Hepatocyte (in vitro differentiated cells): ENCODE results near the gene AGBL5.

Source experiments
- EZH2 ChIP-seq: fragments of 200-600 bp; sonication (generic); IDR thresholded peaks from 2 replicates; pipeline ENCODE4 v1.6.1; 2016; ENCODE audit warnings: antibody characterized with exemption, mild to moderate bottlenecking, borderline replicate concordance
- EZH2phosphoT487 ChIP-seq: fragments of 200-600 bp; sonication (generic); IDR thresholded peaks from one replicate; pipeline ENCODE4 v1.6.1; 2018; ENCODE audit warnings: antibody characterized with exemption, mild to moderate bottlenecking, low read depth, moderate library complexity; ENCODE audit not compliant: unreplicated experiment, severe bottlenecking
- TF ChIP-seq, protein P1 (sequence below): fragments of 200-600 bp; sonication (generic); IDR thresholded peaks from 2 replicates; pipeline ENCODE4 v1.5.1; 2016; ENCODE audit warnings: antibody characterized with exemption, mild to moderate bottlenecking; ENCODE audit not compliant: poor library complexity

DNA sequence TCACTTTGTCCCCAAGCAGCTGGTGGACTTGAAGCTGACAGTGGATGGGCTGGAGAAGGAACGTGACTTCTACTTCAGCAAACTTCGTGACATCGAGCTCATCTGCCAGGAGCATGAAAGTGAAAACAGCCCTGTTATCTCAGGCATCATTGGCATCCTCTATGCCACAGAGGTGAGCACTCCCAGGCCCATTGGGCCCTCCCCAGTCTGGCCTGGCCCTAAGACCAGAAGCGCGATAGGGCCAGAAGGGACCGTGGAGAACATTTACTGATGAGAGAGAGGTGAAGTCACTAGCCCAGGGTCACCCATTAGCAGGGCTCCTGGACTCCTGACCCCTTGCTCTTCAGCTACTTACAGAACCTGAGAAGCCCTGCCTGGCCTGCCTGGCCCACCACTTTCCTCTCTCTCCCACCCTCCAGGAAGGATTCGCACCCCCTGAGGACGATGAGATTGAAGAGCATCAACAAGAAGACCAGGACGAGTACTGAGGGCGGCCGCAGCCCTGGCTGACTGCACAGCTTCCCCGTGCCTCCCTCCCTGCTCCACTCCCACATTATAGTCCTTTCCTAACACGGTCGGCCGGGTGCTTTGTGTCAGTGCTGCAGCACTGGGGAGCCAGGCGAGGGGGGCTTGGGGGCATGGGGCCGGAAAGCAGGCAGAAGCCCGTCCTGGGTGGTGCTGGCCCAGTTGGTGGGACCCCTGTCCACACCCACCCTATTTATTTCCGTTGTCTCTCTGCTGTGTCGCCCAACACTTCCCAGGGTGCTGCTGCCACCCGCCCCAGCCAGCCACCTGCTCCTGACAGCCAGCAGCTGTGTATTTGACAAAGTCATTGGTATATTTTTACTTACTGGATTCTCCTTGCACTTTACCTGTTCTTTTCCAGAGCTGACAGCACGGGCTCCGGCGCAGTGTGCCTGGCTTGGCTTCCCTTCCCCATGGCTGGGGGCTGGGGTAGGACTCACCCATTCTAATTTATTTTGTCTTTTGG is 25.3 kb upstream of the AGBL5 start:
- TF ChIP-seq, protein P1, sequence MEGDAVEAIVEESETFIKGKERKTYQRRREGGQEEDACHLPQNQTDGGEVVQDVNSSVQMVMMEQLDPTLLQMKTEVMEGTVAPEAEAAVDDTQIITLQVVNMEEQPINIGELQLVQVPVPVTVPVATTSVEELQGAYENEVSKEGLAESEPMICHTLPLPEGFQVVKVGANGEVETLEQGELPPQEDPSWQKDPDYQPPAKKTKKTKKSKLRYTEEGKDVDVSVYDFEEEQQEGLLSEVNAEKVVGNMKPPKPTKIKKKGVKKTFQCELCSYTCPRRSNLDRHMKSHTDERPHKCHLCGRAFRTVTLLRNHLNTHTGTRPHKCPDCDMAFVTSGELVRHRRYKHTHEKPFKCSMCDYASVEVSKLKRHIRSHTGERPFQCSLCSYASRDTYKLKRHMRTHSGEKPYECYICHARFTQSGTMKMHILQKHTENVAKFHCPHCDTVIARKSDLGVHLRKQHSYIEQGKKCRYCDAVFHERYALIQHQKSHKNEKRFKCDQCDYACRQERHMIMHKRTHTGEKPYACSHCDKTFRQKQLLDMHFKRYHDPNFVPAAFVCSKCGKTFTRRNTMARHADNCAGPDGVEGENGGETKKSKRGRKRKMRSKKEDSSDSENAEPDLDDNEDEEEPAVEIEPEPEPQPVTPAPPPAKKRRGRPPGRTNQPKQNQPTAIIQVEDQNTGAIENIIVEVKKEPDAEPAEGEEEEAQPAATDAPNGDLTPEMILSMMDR, result no peak
- TF ChIP-seq EZH2 (no peak), EZH2phosphoT487 (no peak)
